NB4 (cell line): ENCODE measurements around the gene NOTCH1.

Experiments used
- MYC ChIP-seq: IDR thresholded peaks from 2 replicates; pipeline ENCODE4 v1.6.1; 2011; ENCODE audit warnings: low read depth, low read length
- POLR2A ChIP-seq: IDR thresholded peaks from 2 replicates; pipeline ENCODE4 v1.6.1; 2011; ENCODE audit warnings: mild to moderate bottlenecking; ENCODE audit not compliant: insufficient read length; ENCODE audit errors: extremely low read depth
- TF ChIP-seq, protein P1 (sequence below): IDR thresholded peaks from one replicate; pipeline ENCODE4 v1.5.1; 2012; ENCODE audit warnings: low read depth, low read length
- TF ChIP-seq, protein P2 (sequence below): IDR thresholded peaks from 2 replicates; pipeline ENCODE4 v1.6.1; 2011; ENCODE audit warnings: low read depth, low read length

DNA sequence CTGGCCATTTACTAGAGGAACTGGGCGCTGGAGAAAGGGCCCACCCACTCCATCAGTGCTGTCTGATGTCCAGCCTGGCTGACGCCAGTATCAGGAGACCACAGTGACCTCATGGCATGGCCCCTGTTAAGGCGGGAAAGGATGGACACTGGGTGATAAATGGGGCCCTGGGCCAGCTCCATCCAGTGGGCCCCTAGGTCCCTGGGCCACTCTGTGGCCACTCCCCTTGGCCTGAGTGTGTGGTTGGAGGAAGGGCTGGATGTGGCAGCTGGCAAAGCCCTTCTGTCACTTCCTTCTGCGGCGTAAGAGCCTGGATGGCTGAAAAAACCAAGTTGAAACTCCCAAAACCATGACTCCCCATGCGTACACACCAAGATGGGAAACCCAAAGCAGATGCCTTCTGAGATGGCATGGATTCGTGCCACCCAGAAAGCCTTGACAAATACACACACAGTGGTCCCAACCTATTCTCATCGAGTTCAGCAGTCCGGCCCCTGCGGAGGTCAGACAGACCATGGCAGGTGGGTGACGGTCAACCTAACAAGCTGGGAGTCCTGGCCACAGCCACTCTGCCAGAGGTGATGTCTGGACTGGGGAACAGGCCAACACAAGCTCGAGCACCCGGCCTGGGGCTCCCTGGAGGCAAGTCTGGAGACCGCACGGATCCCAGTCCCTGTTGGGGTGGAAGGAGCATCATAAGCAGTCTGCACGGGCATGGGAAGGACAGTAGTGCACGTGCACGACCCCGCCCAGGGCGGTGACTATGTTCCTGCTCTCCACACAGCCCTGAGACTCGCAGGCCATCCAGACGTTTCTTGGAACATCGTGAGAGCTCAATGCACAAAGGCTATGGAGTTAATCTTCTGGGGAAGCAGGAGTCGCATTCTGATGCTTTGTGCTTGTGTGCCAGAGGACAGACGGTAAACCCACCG is 45.2 kb upstream of the NOTCH1 start:
- TF ChIP-seq, protein P1, sequence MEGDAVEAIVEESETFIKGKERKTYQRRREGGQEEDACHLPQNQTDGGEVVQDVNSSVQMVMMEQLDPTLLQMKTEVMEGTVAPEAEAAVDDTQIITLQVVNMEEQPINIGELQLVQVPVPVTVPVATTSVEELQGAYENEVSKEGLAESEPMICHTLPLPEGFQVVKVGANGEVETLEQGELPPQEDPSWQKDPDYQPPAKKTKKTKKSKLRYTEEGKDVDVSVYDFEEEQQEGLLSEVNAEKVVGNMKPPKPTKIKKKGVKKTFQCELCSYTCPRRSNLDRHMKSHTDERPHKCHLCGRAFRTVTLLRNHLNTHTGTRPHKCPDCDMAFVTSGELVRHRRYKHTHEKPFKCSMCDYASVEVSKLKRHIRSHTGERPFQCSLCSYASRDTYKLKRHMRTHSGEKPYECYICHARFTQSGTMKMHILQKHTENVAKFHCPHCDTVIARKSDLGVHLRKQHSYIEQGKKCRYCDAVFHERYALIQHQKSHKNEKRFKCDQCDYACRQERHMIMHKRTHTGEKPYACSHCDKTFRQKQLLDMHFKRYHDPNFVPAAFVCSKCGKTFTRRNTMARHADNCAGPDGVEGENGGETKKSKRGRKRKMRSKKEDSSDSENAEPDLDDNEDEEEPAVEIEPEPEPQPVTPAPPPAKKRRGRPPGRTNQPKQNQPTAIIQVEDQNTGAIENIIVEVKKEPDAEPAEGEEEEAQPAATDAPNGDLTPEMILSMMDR, result no peak
- TF ChIP-seq POLR2A (no peak), MYC (no peak)
- TF ChIP-seq, protein P2, sequence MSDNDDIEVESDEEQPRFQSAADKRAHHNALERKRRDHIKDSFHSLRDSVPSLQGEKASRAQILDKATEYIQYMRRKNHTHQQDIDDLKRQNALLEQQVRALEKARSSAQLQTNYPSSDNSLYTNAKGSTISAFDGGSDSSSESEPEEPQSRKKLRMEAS, result no peak
